Heart right ventricle (tissue), 16 donors: ENCODE measurements around the gene LSP1. TPM values are rescaled to one million over a fixed set of nuclear protein-coding genes. Genes with fewer than 3 reads are reported as not detected.

Experiments
- ATAC-seq, 8 donors: fragments of 200-7000 bp; cut with Tn5 transposase; one replicate each; pipeline ENCODE4 v1.9.1; 2020; ENCODE audit warnings: mild to moderate bottlenecking in 8 of 8, moderate library complexity in 8 of 8, moderate number of reproducible peaks in 1 of 8
- DNase-seq, 2 donors: peaks; one replicate each; pipeline ENCODE4 v3.0.0-alpha.2; 2020
- H3K27ac ChIP-seq, 10 donors: fragments of 200-600 bp; sonication (generic) in 2 of 10; one replicate each; pipeline versions ENCODE4 v1.5.0 to v1.8.0; 2020 to 2022; ENCODE audit warnings: mild to moderate bottlenecking in 3 of 10
- H3K27me3 ChIP-seq, 7 donors: fragments of 200-600 bp; one replicate each; pipeline ENCODE4 v1.8.0; 2021 to 2022; ENCODE audit warnings: mild to moderate bottlenecking in 2 of 7
- H3K36me3 ChIP-seq, 9 donors: fragments of 200-600 bp; sonication (generic) in 1 of 9; one replicate each; pipeline versions ENCODE4 v1.5.0 to v1.8.0; 2020 to 2022; ENCODE audit warnings: mild to moderate bottlenecking in 2 of 9
- H3K4me1 ChIP-seq, 9 donors: fragments of 200-600 bp; sonication (generic) in 1 of 9; one replicate each; pipeline versions ENCODE4 v1.5.0 to v1.8.0; 2020 to 2022; ENCODE audit warnings: mild to moderate bottlenecking in 4 of 9
- H3K4me3 ChIP-seq, 10 donors: fragments of 200-600 bp; sonication (generic) in 2 of 10; one replicate each; pipeline versions ENCODE4 v1.5.0 to v1.8.0; 2020 to 2022; ENCODE audit warnings: mild to moderate bottlenecking in 7 of 10, moderate library complexity in 2 of 10
- H3K9me3 ChIP-seq, 11 donors: fragments of 200-600 bp in 10 of 11; sonication (generic) in 2 of 11; one replicate each; pipeline versions ENCODE4 v1.5.0 to v1.8.0; 2013 to 2022; ENCODE audit warnings: mild to moderate bottlenecking in 2 of 11, control low read depth in 1 of 11, moderate library complexity in 1 of 11
- WGBS, 2 donors: extraction: QIAGEN DNeasy Blood & Tissue Kit; methylation state at CpG; one replicate each; pipeline ENCODE4 v1.1.7; 2013; ENCODE audit warnings: inconsistent platforms in 1 of 2; 5-methylcytosine and 5-hydroxymethylcytosine counted together
- intact Hi-C, 10 donors: fragments of 100-400 bp; cut with DNase I; formaldehyde crosslinking; loops; one replicate each; pipeline versions ENCODE4 v1.11.1 to v1.14.2; 2022
- polyA plus RNA-seq, 2 donors: library from polyadenylated mRNA; stranded (reverse); fragments of 200-250 nt; gene quantifications; one replicate each; pipeline ENCODE4 v1.2.3, GENCODE V29; 2013
- total RNA-seq, 10 donors: library from RNA; stranded (reverse); fragmentation: NEBNext Ultra II Directional in 3 of 10; extraction: Animal tissue kit (Norgen Biotek cat#: 25700) in 3 of 10; gene quantifications; one replicate each; pipeline versions ENCODE4 v1.2.1 to v1.2.4, GENCODE V29; 2021 to 2023
- TF ChIP-seq, protein P1 (sequence below), 9 donors: fragments of 200-600 bp; sonication (generic) in 2 of 9; IDR thresholded peaks; one replicate each; pipeline versions ENCODE4 v1.5.0 to v1.8.0; 2021 to 2022; ENCODE audit warnings: antibody characterized with exemption in 9 of 9, mild to moderate bottlenecking in 5 of 9, moderate library complexity in 1 of 9
- donor health status: Arrhythmogenic right ventricular cardiomyopathy.
- donor health status: ischemic (EF 13 %, LVEDD 7.1; RV severe dilation, severe dysfunction).
- donor health status: healthy with polysubstance abuse.
- donor health status: DM: no; HTN: yes; CAD: no.
- donor health status: DM: no; HTN: no; CAD: no.
- donor health status: ischemic (EF 25% LVEDD 6.9; RV normal size, moderate dysfunction).
- donor health status: ischemic (EF 25% LVEDD 5.7; RV mildly dilated, moderate dysfunction).
- donor health status: healthy.
- donor health status: DM: yes; HTN: yes; CAD: no.
- donor health status: Ischemic cardiomyopathy.
- donor health status: ischemic (EF 35%, LVEDD 5.7; RV mildly dilated, moderate dysfunction).
- donor health status: nonischemic (EF 11% LVEDD 7.7; RV severe dilation, severe dysfunction).
- donor health status: DM: yes; HTN: yes; CAD: no.
- donor health status: PGD.
- donor health status: ischemic (EF 29% LVEDD 5.4; RV normal size, mild dysfunction).
- donor health status: nonischemic (EF 23%, LVEDD 6.1; RV moderate dilation, normal function).

LSP1 gene
- total and polyA plus RNA-seq, 12 donors, result 16.0 to 57.2 (median 21.4) TPM

DNA sequence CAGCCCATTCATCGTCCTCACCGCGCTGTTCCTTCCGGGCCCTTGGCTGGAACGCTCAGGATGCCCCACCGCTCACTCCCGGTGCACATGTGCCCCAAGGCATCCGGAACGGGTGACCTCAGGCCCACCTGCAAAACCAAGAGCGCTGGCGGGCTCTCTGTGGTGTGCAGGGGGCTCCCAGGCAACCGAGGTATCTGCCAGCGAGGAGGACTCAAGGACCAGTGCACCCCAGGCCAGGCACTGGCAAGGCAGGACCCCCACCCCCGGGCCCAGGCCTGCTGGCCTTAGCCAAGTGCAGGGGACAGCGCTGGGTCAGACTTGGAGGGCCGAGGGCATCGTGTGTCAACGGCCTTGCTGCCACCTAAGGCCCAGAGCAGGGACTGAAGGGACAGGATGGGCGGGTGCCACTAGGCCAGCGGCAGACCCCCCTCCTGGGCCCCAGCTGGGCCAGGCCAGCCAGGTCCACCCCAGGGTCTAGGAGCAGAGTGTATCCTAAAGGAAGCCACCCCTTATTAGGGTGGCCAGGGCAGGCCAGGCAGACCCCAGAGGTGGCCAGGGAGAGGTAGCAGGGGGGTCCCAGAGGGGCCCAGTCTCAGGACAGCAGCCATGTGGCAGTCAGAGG, 75.1 kb downstream of the LSP1 start:
- TF ChIP-seq, protein P1, sequence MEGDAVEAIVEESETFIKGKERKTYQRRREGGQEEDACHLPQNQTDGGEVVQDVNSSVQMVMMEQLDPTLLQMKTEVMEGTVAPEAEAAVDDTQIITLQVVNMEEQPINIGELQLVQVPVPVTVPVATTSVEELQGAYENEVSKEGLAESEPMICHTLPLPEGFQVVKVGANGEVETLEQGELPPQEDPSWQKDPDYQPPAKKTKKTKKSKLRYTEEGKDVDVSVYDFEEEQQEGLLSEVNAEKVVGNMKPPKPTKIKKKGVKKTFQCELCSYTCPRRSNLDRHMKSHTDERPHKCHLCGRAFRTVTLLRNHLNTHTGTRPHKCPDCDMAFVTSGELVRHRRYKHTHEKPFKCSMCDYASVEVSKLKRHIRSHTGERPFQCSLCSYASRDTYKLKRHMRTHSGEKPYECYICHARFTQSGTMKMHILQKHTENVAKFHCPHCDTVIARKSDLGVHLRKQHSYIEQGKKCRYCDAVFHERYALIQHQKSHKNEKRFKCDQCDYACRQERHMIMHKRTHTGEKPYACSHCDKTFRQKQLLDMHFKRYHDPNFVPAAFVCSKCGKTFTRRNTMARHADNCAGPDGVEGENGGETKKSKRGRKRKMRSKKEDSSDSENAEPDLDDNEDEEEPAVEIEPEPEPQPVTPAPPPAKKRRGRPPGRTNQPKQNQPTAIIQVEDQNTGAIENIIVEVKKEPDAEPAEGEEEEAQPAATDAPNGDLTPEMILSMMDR (IDR thresholded peaks at IDR 0.05), result no peak
- 62 to 74% methylated on average over 20 of the region's 20 CpGs for WGBS, 2 donors
- Histone ChIP-seq H3K9me3 (no peaks in the 10 kb centered on the region), H3K4me3 (no peak overlapping the region), H3K27me3 (no peaks in the 10 kb centered on the region), H3K4me1 (peaks cover 5 to 79% (median 42%) of the 10 kb centered on the region in 9 donors), H3K27ac (peak overlapping the region; percentile 49 to 94 (median 71)), H3K36me3 (no peaks in the 10 kb centered on the region)
- DNase-seq (no peak), ATAC-seq (peak in 5 of 8 donors; percentile 1 to 14 (median 9))
- intact Hi-C loops, result loop anchor here in 1 of 10 donors (2.0 kb wide), 1 partner anchor 19 kb away; no protein-coding TSS in a partner anchor

DNA sequence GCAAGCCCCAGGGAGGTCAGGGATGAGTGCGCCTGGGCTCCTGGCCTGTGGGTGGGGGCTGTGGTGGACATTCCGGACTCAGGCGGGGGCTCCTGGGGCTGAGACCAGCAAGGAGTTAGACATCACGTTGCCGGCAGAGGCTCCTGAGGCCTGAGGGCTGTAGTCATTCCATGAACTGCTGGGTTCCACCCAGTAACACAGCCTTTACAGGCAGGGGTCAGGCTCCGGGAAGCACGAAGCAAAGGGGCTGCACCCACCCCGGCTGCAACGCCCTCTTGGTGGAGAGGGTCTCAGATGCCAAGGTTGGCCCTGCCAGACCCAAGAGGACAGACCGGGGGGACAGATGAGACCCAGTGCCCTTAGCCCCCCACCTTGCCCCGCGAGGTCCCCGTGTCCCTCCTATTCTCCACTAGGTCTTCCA, 75.6 kb downstream of the LSP1 start:
- TF ChIP-seq, protein P1 (IDR thresholded peaks at IDR 0.05), result no peak
- WGBS, 2 donors, result 86 to 87% methylated on average over 13 of the region's 13 CpGs
- H3K4me3 ChIP-seq, result no peak overlapping the region
- peak overlapping the region in 9 of 10 donors; percentile 49 to 94 (median 72) for H3K27ac ChIP-seq
- no peak for ATAC-seq
- peaks cover 5 to 74% (median 39%) of the 10 kb centered on the region in 9 donors for H3K4me1 ChIP-seq
- no peak for DNase-seq
- no peaks in the 10 kb centered on the region for H3K27me3 ChIP-seq
- H3K36me3 ChIP-seq, result no peaks in the 10 kb centered on the region
- H3K9me3 ChIP-seq, result no peaks in the 10 kb centered on the region
- intact Hi-C loops, result no loop called here

DNA sequence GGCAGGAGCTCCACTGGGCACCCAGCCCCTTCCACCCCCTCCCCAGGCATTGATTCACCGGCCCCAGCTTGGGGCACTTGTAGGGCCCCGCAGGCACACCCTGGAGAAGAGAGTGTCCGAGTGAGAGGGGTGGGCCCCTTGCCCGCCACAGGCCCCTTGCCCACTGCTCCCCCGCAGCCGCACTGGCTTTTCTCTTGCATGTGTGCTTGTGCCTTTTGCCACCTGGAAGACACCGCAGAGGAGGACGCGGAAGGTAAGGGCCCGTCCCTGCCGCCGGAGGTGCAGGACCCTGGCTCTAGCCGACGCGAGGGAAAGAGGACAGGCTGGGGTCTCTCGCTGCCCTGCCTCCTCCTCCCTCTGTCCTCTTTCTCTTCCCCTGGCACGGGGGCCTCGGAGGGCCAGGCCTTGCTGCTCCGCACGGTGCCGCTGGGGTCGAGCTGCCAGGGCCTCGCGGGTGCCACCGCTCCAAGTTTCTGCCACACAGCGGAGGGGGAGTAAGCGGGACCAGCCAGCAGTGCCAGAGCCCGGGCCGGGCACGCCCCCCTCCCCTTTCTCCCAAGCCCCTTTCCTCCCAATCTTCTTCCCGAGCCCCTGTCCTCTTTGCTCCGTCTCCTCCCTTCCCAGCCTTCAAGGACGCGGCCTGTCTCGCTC, 76.1 kb downstream of the LSP1 start:
- peaks cover 5 to 68% (median 39%) of the 10 kb centered on the region in 9 donors for H3K4me1 ChIP-seq

More for the DNA sequence above, 76.1 kb downstream of the LSP1 start:
- 93 to 95% methylated on average over 35 of the region's 35 CpGs for WGBS, 2 donors
- no peak for ATAC-seq
- Histone ChIP-seq H3K36me3 (no peaks in the 10 kb centered on the region), H3K27me3 (no peaks in the 10 kb centered on the region), H3K27ac (peak overlapping the region in 3 of 10 donors; percentile 64 to 94 (median 70)), H3K9me3 (no peaks in the 10 kb centered on the region), H3K4me3 (no peak overlapping the region)
- TF ChIP-seq, protein P1 (IDR thresholded peaks at IDR 0.05), result no peak
- intact Hi-C loops, result no loop called here
- no peak for DNase-seq
